Karpas-422 (cell line): Measurements from ENCODE around the gene HSPB7. TPM values are rescaled to one million over a fixed set of nuclear protein-coding genes. Genes with fewer than 3 reads are reported as not detected.
A peak's percentile ranks its signal among the peaks of the same experiment; 100 is the strongest.

Experiments
- DNase-seq: peaks from one replicate; pipeline ENCODE4 v3.0.0-alpha.2; 2015
- H2AFZ ChIP-seq: fragments of 200-600 bp; sonication (generic); 2 replicates; pipeline ENCODE4 v1.6.1; 2014; ENCODE audit warnings: antibody characterized with exemption, low read length, mixed read lengths
- H3K27ac ChIP-seq: fragments of 200-600 bp; sonication (generic); 2 replicates; pipeline ENCODE4 v1.5.1; 2014; ENCODE audit warnings: mild to moderate bottlenecking, low read length, moderate library complexity
- H3K27me3 ChIP-seq: fragments of 200-600 bp; sonication (generic); 2 replicates; pipeline ENCODE4 v1.6.1; 2014; ENCODE audit warnings: low read length, mixed read lengths
- H3K36me3 ChIP-seq: fragments of 200-600 bp; sonication (generic); 2 replicates; pipeline ENCODE4 v1.6.1; 2014; ENCODE audit warnings: low read length, mixed read lengths; ENCODE audit not compliant: insufficient read depth
- H3K4me1 ChIP-seq: fragments of 200-600 bp; sonication (generic); 2 replicates; pipeline ENCODE4 v1.6.1; 2014; ENCODE audit warnings: mild to moderate bottlenecking, low read length, mixed read lengths
- H3K4me2 ChIP-seq: fragments of 200-600 bp; sonication (generic); 2 replicates; pipeline ENCODE4 v1.6.1; 2014; ENCODE audit warnings: low read length, low read depth, mild to moderate bottlenecking; ENCODE audit not compliant: poor library complexity, severe bottlenecking
- H3K4me3 ChIP-seq: fragments of 200-600 bp; sonication (generic); 2 replicates; pipeline ENCODE4 v1.5.1; 2014; ENCODE audit warnings: mild to moderate bottlenecking, antibody characterized with exemption, low read length, mixed read lengths
- H3K79me2 ChIP-seq: fragments of 200-600 bp; sonication (generic); 2 replicates; pipeline ENCODE4 v1.6.1; 2014; ENCODE audit warnings: mild to moderate bottlenecking, low read length, mixed read lengths
- H3K9ac ChIP-seq: fragments of 200-600 bp; sonication (generic); 2 replicates; pipeline ENCODE4 v1.6.0; 2014; ENCODE audit warnings: low read length
- H3K9me2 ChIP-seq: fragments of 200-600 bp; sonication (generic), shearing (Covaris generic); replicated peaks from 2 replicates; pipeline ENCODE4 v1.6.0; 2014; ENCODE audit warnings: mild to moderate bottlenecking, low read length, moderate library complexity; ENCODE audit not compliant: insufficient read depth
- H3K9me3 ChIP-seq: fragments of 300-700, 200-600 bp; sonication (generic); 2 replicates; pipeline ENCODE4 v1.6.1; 2014; ENCODE audit warnings: low read length, mixed read lengths
- H4K20me1 ChIP-seq: fragments of 200-600 bp; sonication (generic); 2 replicates; pipeline ENCODE4 v1.6.1; 2014; ENCODE audit warnings: mild to moderate bottlenecking, antibody characterized with exemption, low read length, low read depth; ENCODE audit not compliant: insufficient read depth
- total RNA-seq: library from RNA; depleted of rRNA; stranded (reverse); fragments of >200 nt; shearing (Covaris generic); gene quantifications from 2 replicates; pipeline ENCODE4 v1.2.3, GENCODE V29; 2014; ENCODE audit warnings: low replicate concordance

The HSPB7 gene
- total RNA-seq, 1 experiment from 2014 or later: not detected

- Histone ChIP-seq H3K9me3 (no peaks in the 10 kb centered on the region), H4K20me1 (no peaks in the 10 kb centered on the region), H2AFZ (no peak overlapping the region), H3K27me3 (no peaks in the 10 kb centered on the region), H3K4me2 (no peak overlapping the region), H3K4me3 (no peak overlapping the region), H3K27ac (no peak overlapping the region), H3K9me2 (no peaks in the 10 kb centered on the region), H3K79me2 (no peaks in the 10 kb centered on the region), H3K9ac (no peak overlapping the region), H3K36me3 (no peaks in the 10 kb centered on the region), H3K4me1 (peaks cover 5% of the 10 kb centered on the region)
- no peak for DNase-seq
Measured at GRCh38 chr1:15998929-15999328, 18.9 kb downstream of the HSPB7 start.

- Histone ChIP-seq H3K4me2 (no peak overlapping the region), H3K4me3 (no peak overlapping the region), H3K79me2 (no peaks in the 10 kb centered on the region), H4K20me1 (no peaks in the 10 kb centered on the region), H3K9ac (no peak overlapping the region), H3K27ac (no peak overlapping the region), H3K9me2 (no peaks in the 10 kb centered on the region), H3K36me3 (no peaks in the 10 kb centered on the region), H3K27me3 (no peaks in the 10 kb centered on the region), H3K4me1 (peaks cover 5% of the 10 kb centered on the region), H2AFZ (no peak overlapping the region), H3K9me3 (no peaks in the 10 kb centered on the region)
- DNase-seq: no peak
Measured at GRCh38 chr1:15997637-15998280, 20.1 kb downstream of the HSPB7 start.

- no peaks in the 10 kb centered on the region for H3K79me2 ChIP-seq
- H3K9ac ChIP-seq: no peak overlapping the region
- no peak overlapping the region for H3K27ac ChIP-seq
- no peaks in the 10 kb centered on the region for H3K9me3 ChIP-seq
- no peaks in the 10 kb centered on the region for H3K36me3 ChIP-seq
- no peak for DNase-seq
- H3K27me3 ChIP-seq: no peaks in the 10 kb centered on the region
- H3K9me2 ChIP-seq: no peaks in the 10 kb centered on the region
- no peak overlapping the region for H2AFZ ChIP-seq
- H3K4me2 ChIP-seq: no peak overlapping the region
- H4K20me1 ChIP-seq: no peaks in the 10 kb centered on the region
- peaks cover 5% of the 10 kb centered on the region for H3K4me1 ChIP-seq
- H3K4me3 ChIP-seq: no peak overlapping the region
Measured at GRCh38 chr1:15997076-15997585, 20.7 kb downstream of the HSPB7 start.

- Histone ChIP-seq H3K79me2 (no peaks in the 10 kb centered on the region), H3K27ac (no peak overlapping the region), H3K27me3 (no peaks in the 10 kb centered on the region), H3K9me2 (no peaks in the 10 kb centered on the region), H3K9ac (no peak overlapping the region), H3K36me3 (no peaks in the 10 kb centered on the region), H3K4me1 (peaks cover 5% of the 10 kb centered on the region), H3K9me3 (no peaks in the 10 kb centered on the region), H2AFZ (no peak overlapping the region), H3K4me2 (no peak overlapping the region), H4K20me1 (no peaks in the 10 kb centered on the region), H3K4me3 (no peak overlapping the region)
- peak; percentile 52 for DNase-seq
Measured at GRCh38 chr1:15994590-15995351, 23.1 kb downstream of the HSPB7 start.

- Histone ChIP-seq H3K27me3 (no peaks in the 10 kb centered on the region), H3K9me2 (no peaks in the 10 kb centered on the region), H3K9me3 (no peaks in the 10 kb centered on the region), H4K20me1 (no peaks in the 10 kb centered on the region), H3K4me3 (no peak overlapping the region), H3K9ac (no peak overlapping the region), H3K79me2 (no peaks in the 10 kb centered on the region), H3K27ac (no peak overlapping the region), H3K4me2 (no peak overlapping the region), H3K36me3 (no peaks in the 10 kb centered on the region), H3K4me1 (peaks cover 5% of the 10 kb centered on the region), H2AFZ (no peak overlapping the region)
- DNase-seq: no peak
Measured at GRCh38 chr1:15994081-15994480, 23.8 kb downstream of the HSPB7 start.

- H2AFZ ChIP-seq: no peak overlapping the region
- H3K9me3 ChIP-seq: no peaks in the 10 kb centered on the region
- no peak overlapping the region for H3K9ac ChIP-seq
- H3K27ac ChIP-seq: no peak overlapping the region
- H3K79me2 ChIP-seq: no peaks in the 10 kb centered on the region
- H3K36me3 ChIP-seq: no peaks in the 10 kb centered on the region
- H3K27me3 ChIP-seq: no peaks in the 10 kb centered on the region
- no peaks in the 10 kb centered on the region for H3K9me2 ChIP-seq
- no peak for DNase-seq
- H4K20me1 ChIP-seq: no peaks in the 10 kb centered on the region
- H3K4me3 ChIP-seq: no peak overlapping the region
- peaks cover 5% of the 10 kb centered on the region for H3K4me1 ChIP-seq
- no peak overlapping the region for H3K4me2 ChIP-seq
Measured at GRCh38 chr1:15993666-15994065, 24.2 kb downstream of the HSPB7 start.

GRCh38 chr1:15992582-15993500 is 25.0 kb downstream of the HSPB7 start:
- no peak overlapping the region for H2AFZ ChIP-seq
- H3K27ac ChIP-seq: no peak overlapping the region
- no peak overlapping the region for H3K9ac ChIP-seq
- H3K36me3 ChIP-seq: no peaks in the 10 kb centered on the region
- H3K4me1 ChIP-seq: peaks cover 5% of the 10 kb centered on the region
- H3K9me3 ChIP-seq: no peaks in the 10 kb centered on the region
- no peaks in the 10 kb centered on the region for H3K79me2 ChIP-seq
- H3K9me2 ChIP-seq: no peaks in the 10 kb centered on the region
- no peak overlapping the region for H3K4me3 ChIP-seq
- no peak overlapping the region for H3K4me2 ChIP-seq
- no peaks in the 10 kb centered on the region for H4K20me1 ChIP-seq
- no peak for DNase-seq
- H3K27me3 ChIP-seq: no peaks in the 10 kb centered on the region

- DNase-seq: no peak
- no peak overlapping the region for H3K9ac ChIP-seq
- H4K20me1 ChIP-seq: no peaks in the 10 kb centered on the region
- H3K4me3 ChIP-seq: no peak overlapping the region
- no peaks in the 10 kb centered on the region for H3K79me2 ChIP-seq
- H3K4me1 ChIP-seq: peaks cover 5% of the 10 kb centered on the region
- no peak overlapping the region for H2AFZ ChIP-seq
- no peak overlapping the region for H3K4me2 ChIP-seq
- H3K27ac ChIP-seq: no peak overlapping the region
- no peaks in the 10 kb centered on the region for H3K9me2 ChIP-seq
- H3K27me3 ChIP-seq: no peaks in the 10 kb centered on the region
- no peaks in the 10 kb centered on the region for H3K36me3 ChIP-seq
- H3K9me3 ChIP-seq: no peaks in the 10 kb centered on the region
Measured at GRCh38 chr1:15992187-15992553, 25.7 kb downstream of the HSPB7 start.
